ENCODE data around the gene WDFY2. TPM values are rescaled to one million over a fixed set of nuclear protein-coding genes. Genes with fewer than 3 reads are reported as not detected.

WDFY2 gene
- total and polyA plus RNA-seq, 9 donors: 5.4 to 17.9 (median 12.6) TPM

GRCh38 chr13:51759240-51759639, 175.0 kb downstream of the WDFY2 start:
- Histone ChIP-seq H3K27me3 (no peaks in the 10 kb centered on the region), H3K4me1 (ENCODE audit: insufficient read depth) (peaks cover 2% of the 10 kb centered on the region), H3K36me3 (no peaks in the 10 kb centered on the region), H3K27ac (no peak overlapping the region), H3K4me3 (no peak overlapping the region), H3K9me3 (no peaks in the 10 kb centered on the region)
- 88 to 94% (median 91%) methylated on average over 5 of the region's 5 CpGs for WGBS, 3 donors
- no peak for DNase-seq
- TF ChIP-seq EP300 (IDR thresholded peaks at IDR 0.05) (no peak), CTCF (IDR thresholded peaks at IDR 0.05) (no peak), POLR2A (IDR thresholded peaks at IDR 0.05) (no peak)
- intact Hi-C loops (cut with DNase I): no loop called here

- WGBS, 3 donors: 64 to 79% (median 71%) methylated on average over 12 of the region's 12 CpGs
Measured at GRCh38 chr13:51760592-51760991, 176.3 kb downstream of the WDFY2 start.

GRCh38 chr13:51761643-51762350, 177.5 kb downstream of the WDFY2 start:
- no peak for DNase-seq
- 90 to 96% (median 95%) methylated on average over 16 of the region's 16 CpGs for WGBS, 3 donors

More at GRCh38 chr13:51760592-51760991, 176.3 kb downstream of the WDFY2 start:
- peak overlapping the region in 1 of 2 donors; percentile 45 for H3K27ac ChIP-seq
- DNase-seq: peak in 3 of 5 donors; percentile 61 to 72 (median 63)
- no peak overlapping the region for H3K4me3 ChIP-seq
- H3K36me3 ChIP-seq: no peaks in the 10 kb centered on the region
- H3K4me1 ChIP-seq (ENCODE audit: insufficient read depth): peaks cover 7% of the 10 kb centered on the region
- no peaks in the 10 kb centered on the region for H3K27me3 ChIP-seq
- no peaks in the 10 kb centered on the region for H3K9me3 ChIP-seq
- TF ChIP-seq POLR2A (IDR thresholded peaks at IDR 0.05) (no peak), EP300 (IDR thresholded peaks at IDR 0.05) (no peak), CTCF (IDR thresholded peaks at IDR 0.05) (no peak)
- intact Hi-C loops (cut with DNase I): no loop called here

GRCh38 chr13:51763486-51763885, 179.2 kb downstream of the WDFY2 start:
- Histone ChIP-seq H3K36me3 (no peaks in the 10 kb centered on the region), H3K4me3 (no peak overlapping the region), H3K27me3 (no peaks in the 10 kb centered on the region), H3K27ac (no peak overlapping the region), H3K4me1 (ENCODE audit: insufficient read depth) (peaks cover 7% of the 10 kb centered on the region), H3K9me3 (no peaks in the 10 kb centered on the region)
- WGBS, 3 donors: 87 to 93% (median 91%) methylated on average over 2 of the region's 2 CpGs
- TF ChIP-seq EP300 (IDR thresholded peaks at IDR 0.05): no peak
- TF ChIP-seq POLR2A (IDR thresholded peaks at IDR 0.05): no peak
- no peak for TF ChIP-seq CTCF (IDR thresholded peaks at IDR 0.05)
- intact Hi-C loops (cut with DNase I): no loop called here
- DNase-seq: no peak

More at GRCh38 chr13:51761643-51762350, 177.5 kb downstream of the WDFY2 start:
- H3K4me1 ChIP-seq (ENCODE audit: insufficient read depth): peaks cover 7% of the 10 kb centered on the region
- no peaks in the 10 kb centered on the region for H3K9me3 ChIP-seq
- TF ChIP-seq EP300 (IDR thresholded peaks at IDR 0.05): no peak
- TF ChIP-seq POLR2A (IDR thresholded peaks at IDR 0.05): no peak
- no peak for TF ChIP-seq CTCF (IDR thresholded peaks at IDR 0.05)
- no peak overlapping the region for H3K27ac ChIP-seq
- H3K4me3 ChIP-seq: no peak overlapping the region
- no peaks in the 10 kb centered on the region for H3K27me3 ChIP-seq
- intact Hi-C loops (cut with DNase I): no loop called here
- H3K36me3 ChIP-seq: no peaks in the 10 kb centered on the region
